H1 (cell line): Measurements from ENCODE around the gene GPC1. TPM values are rescaled to one million over a fixed set of nuclear protein-coding genes. Genes with fewer than 3 reads are reported as not detected.

ENCODE experiments used
- CTBP2 ChIP-seq: IDR thresholded peaks from 2 replicates; pipeline ENCODE4 v1.7.0; 2011; ENCODE audit warnings: borderline replicate concordance, mild to moderate bottlenecking, moderate library complexity, mixed read lengths, low read length; ENCODE audit not compliant: insufficient read depth, insufficient read length
- NRF1 ChIP-seq: IDR thresholded peaks from 2 replicates; pipeline ENCODE4 v1.6.1; 2011; ENCODE audit warnings: mild to moderate bottlenecking, low read depth, low read length, improper control_type of control experiment
- SUZ12 ChIP-seq: fragments of 200-600 bp; sonication (generic); IDR thresholded peaks from 2 replicates; pipeline ENCODE4 v1.6.1; 2012; ENCODE audit warnings: mild to moderate bottlenecking, inconsistent platforms, low read length, moderate library complexity, mixed read lengths
- polyA plus RNA-seq, 7 experiments: library from polyadenylated mRNA; depleted of rRNA in 3 of 7; stranded (reverse) in 5 of 7; unstranded in 2 of 7; fragments of >200 nt in 5 of 7; fragments of 200-250 nt in 2 of 7; gene quantifications; 1 replicate in 5 of 7; 2 replicates in 1 of 7; 4 replicates in 1 of 7; pipeline versions ENCODE4 v1.2.1 to v1.2.3, GENCODE V29; 2011 to 2013; ENCODE audit warnings: missing spikeins in 2 of 7, mixed read lengths in 2 of 7
- total RNA-seq: library from RNA; stranded (reverse); fragmentation: NEBNext Ultra II Directional; extraction: Animal tissue kit (Norgen Biotek cat#: 25700); gene quantifications from 2 replicates; pipeline ENCODE4 v1.2.1, GENCODE V29; 2021
- TF ChIP-seq, protein P1 (sequence below): IDR thresholded peaks from 2 replicates; pipeline ENCODE4 v1.6.1; 2011; ENCODE audit warnings: low read depth, mild to moderate bottlenecking, low read length; ENCODE audit not compliant: insufficient read depth

The GPC1 gene
- total and polyA plus RNA-seq, 2 of the 8 experiments (the other 6 are each of a cell fraction or from before 2014, with no cell fraction given), result 21.9 to 28.3 TPM

DNA sequence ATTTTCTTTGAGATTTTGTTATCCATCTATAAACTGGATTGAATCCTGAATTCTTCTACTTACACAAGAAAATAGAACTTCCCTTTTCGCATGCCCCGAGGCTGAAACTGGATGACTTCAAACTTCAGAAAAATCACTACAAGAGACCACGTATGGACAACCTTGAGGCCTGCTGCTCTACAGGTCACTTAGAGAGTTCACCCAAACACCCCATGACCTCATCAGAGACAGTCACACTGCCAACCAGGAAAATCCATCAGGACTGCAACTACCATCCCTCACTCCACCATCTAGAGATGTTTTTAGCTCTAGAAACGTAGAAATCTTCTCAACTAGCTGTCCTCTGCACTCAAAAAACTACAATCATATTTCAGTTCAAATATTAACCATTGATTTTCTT is 18.6 kb upstream of the GPC1 start (continued):
- no peak for TF ChIP-seq CTBP2
- TF ChIP-seq, protein P1, sequence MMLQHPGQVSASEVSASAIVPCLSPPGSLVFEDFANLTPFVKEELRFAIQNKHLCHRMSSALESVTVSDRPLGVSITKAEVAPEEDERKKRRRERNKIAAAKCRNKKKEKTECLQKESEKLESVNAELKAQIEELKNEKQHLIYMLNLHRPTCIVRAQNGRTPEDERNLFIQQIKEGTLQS, result no peak
- no peak for TF ChIP-seq SUZ12
- no peak for TF ChIP-seq NRF1
- TF ChIP-seq, all 59 proteins: peak for 0
